BE2C (cell line): ENCODE results near the gene OLFM2.

Experiments used
- DNase-seq: peaks from one replicate; pipeline ENCODE4 v3.0.0-alpha.2; 2020
- H3K27me3 ChIP-seq: fragments of 250-450 bp; sonication (Bioruptor Pico); 2 replicates; pipeline ENCODE4 v1.5.1; 2020; ENCODE audit warnings: mild to moderate bottlenecking
- H3K36me3 ChIP-seq: fragments of 250-450 bp; sonication (Bioruptor Pico); 2 replicates; pipeline ENCODE4 v1.5.1; 2020; ENCODE audit warnings: mild to moderate bottlenecking
- H3K4me1 ChIP-seq: fragments of 250-450 bp; sonication (Bioruptor Pico); 2 replicates; pipeline ENCODE4 v1.5.1; 2020
- H3K4me3 ChIP-seq: 2 replicates; pipeline ENCODE4 v1.5.1; 2011; ENCODE audit warnings: low read depth, low read length
- H3K9me3 ChIP-seq: fragments of 250-450 bp; sonication (Bioruptor Pico); 2 replicates; pipeline ENCODE4 v1.5.1; 2020
- CTCF ChIP-seq: IDR thresholded peaks from 2 replicates; pipeline ENCODE4 v1.5.1; 2012; ENCODE audit warnings: mild to moderate bottlenecking, low read depth, low read length

Gene OLFM2

DNA sequence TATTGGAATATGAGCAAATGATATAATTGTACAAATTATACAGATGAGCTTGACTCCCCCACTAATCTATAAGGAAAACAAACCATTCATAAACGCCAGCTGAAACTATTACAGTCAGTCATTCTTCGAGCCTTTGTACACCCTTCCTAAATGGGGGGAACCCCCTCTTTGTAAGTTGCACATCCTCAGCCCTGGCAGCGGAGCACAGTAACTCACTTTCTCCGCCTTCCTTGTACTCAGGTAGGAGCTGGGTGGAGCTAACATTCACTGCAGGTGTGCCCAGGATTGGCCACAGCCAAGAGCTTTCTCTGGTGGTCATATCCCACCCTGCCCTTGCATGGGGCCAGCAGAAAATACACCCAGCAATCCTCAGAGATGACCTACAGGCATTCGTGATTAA lies 72.6 kb downstream of the OLFM2 start:
- no peak for DNase-seq
- Histone ChIP-seq H3K4me1 (no peaks in the 10 kb centered on the region), H3K36me3 (no peaks in the 10 kb centered on the region), H3K27me3 (no peaks in the 10 kb centered on the region; the same call in 1 of the 2 replicates), H3K4me3 (no peak overlapping the region), H3K9me3 (no peaks in the 10 kb centered on the region)
- no peak for TF ChIP-seq CTCF

GRCh38 chr19:9862938-9863337 lies 73.4 kb downstream of the OLFM2 start:
- Histone ChIP-seq H3K9me3 (no peaks in the 10 kb centered on the region), H3K4me1 (no peaks in the 10 kb centered on the region), H3K36me3 (no peaks in the 10 kb centered on the region), H3K27me3 (no peaks in the 10 kb centered on the region), H3K4me3 (no peak overlapping the region)
- TF ChIP-seq CTCF, result no peak
- DNase-seq, result no peak

DNA sequence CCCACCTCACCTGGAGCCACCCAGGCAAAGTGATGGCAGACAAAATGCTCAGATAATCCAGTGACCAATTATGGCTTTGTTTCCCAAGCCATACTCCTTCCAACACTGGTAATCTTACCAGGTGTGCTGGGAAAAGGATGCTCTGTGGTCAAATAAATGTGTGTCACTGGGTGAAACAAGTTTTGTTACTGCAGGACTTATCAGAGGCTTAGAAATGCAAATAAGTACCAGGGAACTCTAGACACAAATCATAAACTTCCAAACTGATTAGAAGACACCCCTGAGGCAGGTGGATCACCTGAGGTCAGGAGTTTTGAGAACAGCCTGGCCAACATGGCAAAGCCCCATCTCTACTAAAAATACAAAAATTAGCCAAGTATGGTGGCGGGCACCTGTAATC lies 74.8 kb downstream of the OLFM2 start:
- no peaks in the 10 kb centered on the region for H3K27me3 ChIP-seq
- no peak for DNase-seq
- no peak for TF ChIP-seq CTCF

DNA sequence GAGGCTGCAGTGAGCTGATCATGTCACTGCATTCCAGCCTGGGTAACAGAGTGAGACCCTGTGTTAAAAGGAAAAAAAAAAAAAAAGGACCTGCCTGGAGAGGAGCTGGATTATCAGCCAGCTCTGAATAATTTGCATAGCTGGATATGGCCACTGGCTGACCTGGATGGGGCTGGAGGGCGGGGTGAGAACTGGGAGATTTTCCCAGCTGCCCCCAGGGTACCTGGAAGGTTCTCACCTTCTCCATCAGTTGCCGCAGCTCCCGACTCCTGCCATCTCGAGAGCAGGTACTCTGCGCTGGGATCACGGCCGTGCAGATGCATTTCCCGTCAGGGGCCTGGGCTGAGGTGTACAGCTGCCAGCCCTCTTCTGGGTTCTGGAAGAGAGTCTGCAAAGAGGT lies 75.9 kb downstream of the OLFM2 start:
- Histone ChIP-seq H3K36me3 (no peaks in the 10 kb centered on the region), H3K27me3 (no peaks in the 10 kb centered on the region), H3K9me3 (no peaks in the 10 kb centered on the region), H3K4me3 (no peak overlapping the region), H3K4me1 (no peaks in the 10 kb centered on the region)
- DNase-seq, result no peak
- no peak for TF ChIP-seq CTCF

More for the DNA sequence above, 74.8 kb downstream of the OLFM2 start:
- Histone ChIP-seq H3K4me1 (no peaks in the 10 kb centered on the region), H3K4me3 (no peak overlapping the region), H3K9me3 (no peaks in the 10 kb centered on the region), H3K36me3 (no peaks in the 10 kb centered on the region)

GRCh38 chr19:9858766-9859165 lies 77.5 kb downstream of the OLFM2 start:
- no peak for TF ChIP-seq CTCF
- DNase-seq, result no peak
- no peak overlapping the region for H3K4me3 ChIP-seq
- H3K36me3 ChIP-seq, result no peaks in the 10 kb centered on the region
- H3K9me3 ChIP-seq, result no peaks in the 10 kb centered on the region
- no peaks in the 10 kb centered on the region for H3K27me3 ChIP-seq
- H3K4me1 ChIP-seq, result no peaks in the 10 kb centered on the region

- Histone ChIP-seq H3K4me1 (no peaks in the 10 kb centered on the region), H3K27me3 (no peaks in the 10 kb centered on the region), H3K4me3 (no peak overlapping the region), H3K36me3 (no peaks in the 10 kb centered on the region), H3K9me3 (no peaks in the 10 kb centered on the region)
- TF ChIP-seq CTCF, result no peak
- DNase-seq, result no peak
Observed at GRCh38 chr19:9857920-9858746, 78.2 kb downstream of the OLFM2 start.
